HEK293 (cell line): ENCODE data around the gene BRD1.

Source experiments
- CTCF ChIA-PET: fragments of 350-600 bp; formaldehyde crosslinking; extraction: SDS; loops from one replicate; lab custom pipeline; 2021; ENCODE audit warnings: antibody characterized with exemption; lab: Yijun Ruan, JAX
- POLR2A ChIA-PET: fragments of 300-600 bp; formaldehyde crosslinking; extraction: SDS; loops from one replicate; lab custom pipeline; 2020; ENCODE audit warnings: antibody characterized with exemption, inconsistent platforms; lab: Yijun Ruan, JAX
- H3K27ac ChIP-seq: fragments of 200-500 bp; sonication (Bioruptor generic); 2 replicates; pipeline ENCODE4 v1.5.1; 2014; ENCODE audit warnings: low read depth, low read length, control low read depth, inconsistent platforms; ENCODE audit errors: extremely low read depth
- H3K36me3 ChIP-seq, 2 experiments: fragments of 200-500 bp in 1 of 2; sonication (Bioruptor generic) in 1 of 2; 1 replicate in 1 of 2; 2 replicates in 1 of 2; pipeline ENCODE4 v1.5.1; 2014 to 2017; ENCODE audit warnings: inconsistent platforms in 2 of 2, low read length in 2 of 2; ENCODE audit not compliant: control insufficient read depth in 2 of 2, insufficient read depth in 1 of 2
- H3K4me1 ChIP-seq: fragments of 200-500 bp; sonication (Bioruptor generic); 2 replicates; pipeline ENCODE4 v1.5.1; 2014; ENCODE audit warnings: mild to moderate bottlenecking, low read length, inconsistent platforms; ENCODE audit not compliant: control insufficient read depth, insufficient read depth
- H3K4me3 ChIP-seq: 2 replicates; pipeline ENCODE4 v1.5.1; 2011; ENCODE audit warnings: low read depth, mild to moderate bottlenecking, control low read depth, low read length, moderate library complexity
- H3K9me3 ChIP-seq: fragments of 200-500 bp; sonication (Bioruptor generic); 2 replicates; pipeline ENCODE4 v1.5.1; 2014; ENCODE audit warnings: low read depth, low read length, inconsistent platforms; ENCODE audit not compliant: control insufficient read depth, insufficient read depth
- KLF8 ChIP-seq: fragments of 450-650 bp; formaldehyde crosslinking; IDR thresholded peaks from 2 replicates; pipeline ENCODE4 v1.5.1; 2016; ENCODE audit warnings: missing biosample characterization, missing genetic modification characterization
- KLF9 ChIP-seq: fragments of 450-650 bp; formaldehyde crosslinking; IDR thresholded peaks from 2 replicates; pipeline ENCODE4 v1.5.1; 2016; ENCODE audit warnings: missing biosample characterization, missing genetic modification characterization, low read depth
- MZF1 ChIP-seq: fragments of 450-650 bp; formaldehyde crosslinking; IDR thresholded peaks from 2 replicates; pipeline ENCODE4 v1.5.1; 2017; ENCODE audit warnings: missing biosample characterization, missing genetic modification characterization, borderline replicate concordance
- PRDM1 ChIP-seq: fragments of 450-650 bp; formaldehyde crosslinking; IDR thresholded peaks from 2 replicates; pipeline ENCODE4; 2016; ENCODE audit warnings: missing biosample characterization, missing genetic modification characterization
- YY2 ChIP-seq: fragments of 450-650 bp; formaldehyde crosslinking; IDR thresholded peaks from 2 replicates; pipeline ENCODE4 v1.5.1; 2016; ENCODE audit warnings: missing biosample characterization, missing genetic modification characterization
- ZIC2 ChIP-seq: fragments of 450-650 bp; formaldehyde crosslinking; IDR thresholded peaks from 2 replicates; pipeline ENCODE4 v1.5.1; 2016; ENCODE audit warnings: missing biosample characterization, missing genetic modification characterization
- ZNF114 ChIP-seq: fragments of 450-650 bp; formaldehyde crosslinking; IDR thresholded peaks from 2 replicates; pipeline ENCODE4 v1.5.0; 2017; ENCODE audit warnings: missing biosample characterization, missing genetic modification characterization
- ZNF16 ChIP-seq: fragments of 450-650 bp; formaldehyde crosslinking; IDR thresholded peaks from 2 replicates; pipeline ENCODE4 v1.5.1; 2016; ENCODE audit warnings: low read depth, missing biosample characterization, missing genetic modification characterization
- ZNF19 ChIP-seq: fragments of 450-650 bp; formaldehyde crosslinking; IDR thresholded peaks from 2 replicates; pipeline ENCODE4; 2016; ENCODE audit warnings: missing biosample characterization, missing genetic modification characterization, low read depth
- ZNF211 ChIP-seq: fragments of 450-650 bp; formaldehyde crosslinking; IDR thresholded peaks from 2 replicates; pipeline ENCODE4 v1.5.1; 2016; ENCODE audit warnings: low read depth, missing biosample characterization, missing genetic modification characterization
- ZNF221 ChIP-seq: fragments of 450-650 bp; formaldehyde crosslinking; IDR thresholded peaks from 2 replicates; pipeline ENCODE4 v1.5.1; 2017; ENCODE audit warnings: missing biosample characterization, missing genetic modification characterization, borderline replicate concordance
- ZNF292 ChIP-seq: fragments of 450-650 bp; formaldehyde crosslinking; IDR thresholded peaks from 2 replicates; pipeline ENCODE4 v1.5.1; 2016; ENCODE audit warnings: low read depth, missing biosample characterization, missing genetic modification characterization, borderline replicate concordance
- ZNF302 ChIP-seq: fragments of 450-650 bp; formaldehyde crosslinking; IDR thresholded peaks from 2 replicates; pipeline ENCODE4 v1.5.1; 2016; ENCODE audit warnings: missing biosample characterization, missing genetic modification characterization, low read depth
- ZNF354C ChIP-seq: fragments of 450-650 bp; formaldehyde crosslinking; IDR thresholded peaks from 2 replicates; pipeline ENCODE4 v1.5.1; 2016; ENCODE audit warnings: missing biosample characterization, missing genetic modification characterization, low read depth, borderline replicate concordance
- ZNF654 ChIP-seq: fragments of 450-650 bp; formaldehyde crosslinking; IDR thresholded peaks from 2 replicates; pipeline ENCODE4 v1.5.1; 2016; ENCODE audit warnings: low read depth, missing biosample characterization, missing genetic modification characterization
- ZNF660 ChIP-seq: fragments of 450-650 bp; IDR thresholded peaks from 2 replicates; pipeline ENCODE4 v1.5.1; 2018; ENCODE audit warnings: missing biosample characterization, mild to moderate bottlenecking, missing genetic modification characterization
- ZNF76 ChIP-seq: fragments of 450-650 bp; formaldehyde crosslinking; IDR thresholded peaks from 2 replicates; pipeline ENCODE4; 2016; ENCODE audit warnings: low read depth, missing biosample characterization, missing genetic modification characterization, borderline replicate concordance
- ZNF785 ChIP-seq: fragments of 450-650 bp; formaldehyde crosslinking; IDR thresholded peaks from 2 replicates; pipeline ENCODE4 v1.5.1; 2016; ENCODE audit warnings: missing biosample characterization, missing genetic modification characterization
- ZNF792 ChIP-seq: fragments of 450-650 bp; formaldehyde crosslinking; IDR thresholded peaks from 2 replicates; pipeline ENCODE4 v1.5.1; 2016; ENCODE audit warnings: missing biosample characterization, missing genetic modification characterization
- ZNF830 ChIP-seq: fragments of 450-650 bp; IDR thresholded peaks from 2 replicates; pipeline ENCODE4 v1.5.0; 2018; ENCODE audit warnings: missing biosample characterization, missing genetic modification characterization, low read depth, mild to moderate bottlenecking, moderate library complexity
- ZSCAN23 ChIP-seq: fragments of 450-650 bp; formaldehyde crosslinking; IDR thresholded peaks from 2 replicates; pipeline ENCODE4 v1.5.1; 2016; ENCODE audit warnings: missing biosample characterization, missing genetic modification characterization
- TF ChIP-seq, protein P1 (sequence below): fragments of 450-650 bp; formaldehyde crosslinking; IDR thresholded peaks from 2 replicates; pipeline ENCODE4 v1.5.1; 2017; ENCODE audit warnings: missing biosample characterization, missing genetic modification characterization

Gene BRD1

DNA sequence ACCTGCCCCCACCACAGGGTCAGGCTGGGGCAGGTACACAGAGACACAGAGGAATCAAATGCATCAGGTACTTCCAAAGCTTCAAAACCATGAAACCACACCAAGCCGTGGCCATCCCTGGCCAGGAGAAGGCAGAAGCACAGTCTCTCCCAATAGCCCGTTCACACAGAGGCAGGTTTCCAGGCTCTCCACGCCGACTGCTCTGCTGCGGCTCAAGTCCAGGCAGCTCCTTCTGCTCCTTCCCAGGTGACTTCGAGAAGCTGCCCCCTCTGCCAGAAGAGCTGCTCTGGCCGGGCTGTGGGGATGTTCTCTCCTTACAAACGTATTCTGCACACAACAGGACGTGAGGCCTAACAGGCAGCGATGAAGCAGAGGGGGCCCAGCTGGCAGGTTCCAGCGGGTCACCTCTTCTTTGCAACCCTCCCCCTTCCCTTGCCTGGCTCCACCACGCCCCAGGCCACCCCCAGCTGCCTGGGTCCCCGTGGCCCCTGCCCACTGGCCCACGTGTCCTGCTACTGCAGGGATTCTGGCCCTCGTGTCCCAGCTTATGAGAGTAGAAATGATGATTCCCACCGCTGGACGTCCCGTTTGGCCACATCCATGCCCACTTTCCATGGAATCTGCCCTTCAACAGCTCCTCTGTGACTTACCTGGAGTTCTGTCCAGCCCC, 26.1 kb downstream of the BRD1 start (continued):
- TF ChIP-seq ZNF221 = no peak
- TF ChIP-seq, protein P1, sequence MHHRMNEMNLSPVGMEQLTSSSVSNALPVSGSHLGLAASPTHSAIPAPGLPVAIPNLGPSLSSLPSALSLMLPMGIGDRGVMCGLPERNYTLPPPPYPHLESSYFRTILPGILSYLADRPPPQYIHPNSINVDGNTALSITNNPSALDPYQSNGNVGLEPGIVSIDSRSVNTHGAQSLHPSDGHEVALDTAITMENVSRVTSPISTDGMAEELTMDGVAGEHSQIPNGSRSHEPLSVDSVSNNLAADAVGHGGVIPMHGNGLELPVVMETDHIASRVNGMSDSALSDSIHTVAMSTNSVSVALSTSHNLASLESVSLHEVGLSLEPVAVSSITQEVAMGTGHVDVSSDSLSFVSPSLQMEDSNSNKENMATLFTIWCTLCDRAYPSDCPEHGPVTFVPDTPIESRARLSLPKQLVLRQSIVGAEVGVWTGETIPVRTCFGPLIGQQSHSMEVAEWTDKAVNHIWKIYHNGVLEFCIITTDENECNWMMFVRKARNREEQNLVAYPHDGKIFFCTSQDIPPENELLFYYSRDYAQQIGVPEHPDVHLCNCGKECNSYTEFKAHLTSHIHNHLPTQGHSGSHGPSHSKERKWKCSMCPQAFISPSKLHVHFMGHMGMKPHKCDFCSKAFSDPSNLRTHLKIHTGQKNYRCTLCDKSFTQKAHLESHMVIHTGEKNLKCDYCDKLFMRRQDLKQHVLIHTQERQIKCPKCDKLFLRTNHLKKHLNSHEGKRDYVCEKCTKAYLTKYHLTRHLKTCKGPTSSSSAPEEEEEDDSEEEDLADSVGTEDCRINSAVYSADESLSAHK (tag by site-specific recombination) = no peak
- TF ChIP-seq KLF8 (tag by site-specific recombination) = no peak
- TF ChIP-seq PRDM1 (tag by site-specific recombination) = no peak
- no peak for TF ChIP-seq ZNF76
- no peak for TF ChIP-seq ZNF354C (tag by site-specific recombination)
- TF ChIP-seq ZNF654 (tag by site-specific recombination) = no peak
- TF ChIP-seq ZNF211 (tag by site-specific recombination) = no peak

DNA sequence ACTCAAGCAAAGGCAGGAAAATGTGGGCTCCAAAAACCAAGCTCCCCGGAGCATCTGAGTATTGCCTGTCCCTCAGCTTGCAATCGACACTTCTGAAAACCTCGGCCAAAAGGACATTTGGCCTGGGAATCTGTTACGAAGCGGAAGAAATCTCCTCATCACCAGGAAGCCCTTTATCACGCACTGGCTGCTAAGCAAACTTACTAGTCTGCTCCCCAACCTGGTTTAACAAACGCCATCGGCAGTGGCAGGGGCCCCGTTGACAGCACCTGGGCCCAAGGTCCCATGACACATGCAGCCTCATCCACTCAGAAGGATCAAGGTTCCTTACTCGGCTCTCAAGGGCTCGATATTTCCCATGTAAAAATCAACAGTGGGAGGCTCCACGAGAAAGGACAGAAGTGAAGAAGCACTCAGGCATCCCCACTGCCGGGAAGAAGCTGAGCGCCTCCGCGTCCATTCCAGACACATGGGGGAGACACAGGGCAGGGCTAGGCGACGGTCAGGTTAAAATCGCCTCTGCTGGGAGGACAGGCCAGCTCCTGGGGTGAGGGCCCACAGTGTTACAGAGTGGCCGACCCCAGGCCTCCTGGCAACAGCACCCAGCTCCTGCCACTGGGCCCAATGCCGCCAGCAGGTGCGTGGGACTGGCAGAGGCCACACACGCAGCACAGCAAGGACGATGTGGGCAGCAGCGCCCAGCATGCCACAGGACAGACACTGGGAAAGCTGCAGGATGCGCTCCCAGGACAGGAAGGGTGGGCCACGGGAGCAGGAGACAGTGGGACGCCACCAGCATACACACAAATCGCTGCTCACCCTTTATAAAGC, 27.1 kb downstream of the BRD1 start:
- Histone ChIP-seq H3K36me3 (peaks cover 14 to 94% of the 10 kb centered on the region in 2 experiments), H3K9me3 (no peaks in the 10 kb centered on the region), H3K4me3 (no peak overlapping the region), H3K4me1 (no peaks in the 10 kb centered on the region), H3K27ac (no peak overlapping the region)
- CTCF ChIA-PET = interaction anchor here (0.7 kb wide), 1 partner anchor 33 kb away, joined by 3 read pairs; no protein-coding TSS in a partner anchor
- TF ChIP-seq ZIC2 (tag by site-specific recombination) (peak; percentile 13; the same call in 1 of the 2 replicates), ZSCAN23 (tag by site-specific recombination) (no peak)
- POLR2A ChIA-PET = no interaction called here

DNA sequence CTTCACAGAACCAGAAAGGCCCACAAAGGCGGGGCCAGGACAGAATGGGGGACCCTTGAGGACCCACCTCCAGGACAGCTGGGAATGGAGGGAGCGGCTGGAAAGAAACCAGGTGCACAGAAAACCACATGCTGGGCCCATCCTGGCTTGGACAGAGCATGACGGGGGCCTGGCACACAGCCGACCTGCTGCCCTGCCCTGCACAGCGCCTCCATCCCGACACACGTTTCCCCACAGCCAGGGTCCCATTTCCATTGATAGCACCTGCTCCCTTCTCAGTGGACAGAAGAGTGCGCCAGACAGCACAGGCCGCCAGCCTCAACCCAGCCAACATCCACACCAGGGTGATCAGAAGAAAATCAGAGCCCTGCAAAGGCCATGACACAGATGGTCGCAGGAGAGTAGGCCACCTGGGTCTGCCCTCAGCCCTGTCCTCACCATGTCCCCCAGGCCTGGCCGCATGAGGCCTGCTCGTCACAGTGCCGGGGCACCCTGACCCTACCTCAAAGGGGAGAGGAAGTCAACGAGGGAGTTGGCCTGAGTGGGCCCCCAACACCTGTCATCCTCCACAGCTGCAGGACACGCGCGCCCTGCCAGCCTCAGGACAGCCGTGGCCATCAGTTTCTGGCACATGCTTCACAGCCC, 28.1 kb downstream of the BRD1 start:
- POLR2A ChIA-PET = no interaction called here
- peaks cover 13 to 96% of the 10 kb centered on the region in 2 experiments for H3K36me3 ChIP-seq
- no peak for TF ChIP-seq MZF1 (tag by site-specific recombination)

DNA sequence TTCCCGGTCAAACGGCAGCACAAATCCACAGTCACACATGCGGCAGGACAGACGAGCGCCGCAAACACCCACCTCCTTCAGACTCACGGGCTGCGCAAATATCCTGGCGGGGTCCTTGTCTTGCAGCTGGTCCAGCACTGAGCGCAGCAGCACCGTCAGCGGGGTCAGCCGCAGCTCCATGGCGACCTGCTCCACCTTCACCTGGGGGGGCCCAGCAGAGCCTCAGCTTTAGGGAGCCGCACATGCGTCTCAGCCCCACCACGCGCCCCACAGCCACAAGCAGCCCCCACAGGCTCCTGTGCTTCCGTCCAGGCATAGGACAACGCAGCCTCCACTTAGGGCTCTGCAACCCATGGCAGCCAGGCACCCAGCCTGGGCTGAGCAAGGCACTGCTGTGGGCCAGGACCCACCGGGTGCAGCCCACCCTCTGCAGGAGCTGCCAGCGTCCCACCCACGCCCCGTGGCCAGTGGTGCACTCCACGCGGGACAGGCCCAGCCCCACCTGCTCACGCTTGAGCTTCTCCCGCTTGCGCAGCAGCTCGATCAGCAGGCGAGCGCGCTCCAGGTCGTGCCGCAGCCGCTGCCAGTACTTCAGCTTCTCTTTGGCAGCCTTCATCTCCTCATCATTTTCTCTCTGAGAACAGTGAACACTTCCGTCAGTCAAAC, 29.1 kb downstream of the BRD1 start:
- no peaks in the 10 kb centered on the region for H3K9me3 ChIP-seq
- H3K4me1 ChIP-seq = no peaks in the 10 kb centered on the region
- H3K27ac ChIP-seq = no peak overlapping the region
- no peak overlapping the region for H3K4me3 ChIP-seq
- ChIA-PET CTCF (interaction anchor here (0.6 kb wide), 2 partner anchors 20 to 28 kb away, joined by 3 read pairs; no protein-coding TSS in a partner anchor), POLR2A (no interaction called here)
- peaks cover 13 to 96% of the 10 kb centered on the region in 2 experiments for H3K36me3 ChIP-seq
- no peak for TF ChIP-seq ZNF792 (tag by site-specific recombination)
- TF ChIP-seq ZNF19 (tag by site-specific recombination) = no peak
- TF ChIP-seq ZNF292 (tag by site-specific recombination) = no peak
- no peak for TF ChIP-seq KLF9 (tag by site-specific recombination)
- TF ChIP-seq ZNF660 (tag by site-specific recombination) = no peak
- TF ChIP-seq ZNF16 (tag by site-specific recombination) = no peak
- TF ChIP-seq ZNF302 = no peak
- TF ChIP-seq YY2 (tag by site-specific recombination) = no peak
- no peak for TF ChIP-seq ZNF114
- no peak for TF ChIP-seq ZNF785 (tag by site-specific recombination)
- no peak for TF ChIP-seq ZNF830

More for the DNA sequence above, 28.1 kb downstream of the BRD1 start:
- H3K9me3 ChIP-seq = no peaks in the 10 kb centered on the region
- CTCF ChIA-PET = no interaction called here
- no peaks in the 10 kb centered on the region for H3K4me1 ChIP-seq
- no peak overlapping the region for H3K4me3 ChIP-seq
- no peak overlapping the region for H3K27ac ChIP-seq
